ENCODE measurements around the gene TCOF1.

TCOF1 gene

DNA sequence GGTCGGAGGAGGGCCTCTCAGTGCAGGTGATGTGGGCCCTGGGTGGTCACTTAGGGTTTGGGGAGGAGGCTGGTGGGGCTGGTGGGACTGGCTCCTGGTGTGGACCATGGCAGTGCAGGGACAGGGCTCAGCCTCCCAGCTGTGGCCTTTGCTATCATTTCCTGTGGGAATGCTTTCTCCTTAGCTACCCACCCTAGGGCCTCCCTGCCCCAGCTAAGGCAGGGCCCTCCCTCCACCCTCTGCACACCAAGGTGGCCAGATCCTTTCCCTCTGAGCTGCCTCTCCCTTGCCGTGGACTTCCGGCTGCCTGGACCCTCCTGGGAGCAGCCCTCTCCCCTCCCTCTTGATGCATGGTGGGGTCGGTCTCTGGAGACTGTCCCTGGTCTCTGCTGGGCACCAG lies 32.1 kb upstream of the TCOF1 start:
- no peak for DNase-seq (ENCODE audit: low read depth)

DNA sequence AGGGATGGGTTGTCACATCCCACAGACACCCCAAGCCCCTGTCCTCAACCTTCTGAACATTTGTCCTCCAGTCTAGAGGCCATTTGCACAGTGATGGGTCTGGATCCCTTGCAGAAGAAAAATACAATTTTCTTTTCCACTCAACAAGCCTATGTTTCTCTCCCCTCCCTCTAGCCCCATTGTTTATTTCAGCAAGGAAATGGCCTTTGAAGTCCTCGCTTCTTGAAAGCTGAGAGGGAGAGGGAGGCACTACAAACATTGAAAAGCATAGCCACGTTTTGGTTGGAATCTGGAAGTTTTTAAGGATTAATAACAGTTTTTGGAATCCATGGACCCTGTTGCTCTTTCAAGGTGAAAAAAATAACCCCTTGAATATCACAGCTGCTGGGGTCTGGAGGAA lies 30.8 kb upstream of the TCOF1 start:
- no peak for DNase-seq (ENCODE audit: low read depth)

GRCh38 chr5:150327139-150327538 lies 30.4 kb upstream of the TCOF1 start:
- DNase-seq (ENCODE audit: low read depth) = no peak

GRCh38 chr5:150328515-150328914 lies 29.0 kb upstream of the TCOF1 start:
- DNase-seq (ENCODE audit: low read depth) = no peak

DNA sequence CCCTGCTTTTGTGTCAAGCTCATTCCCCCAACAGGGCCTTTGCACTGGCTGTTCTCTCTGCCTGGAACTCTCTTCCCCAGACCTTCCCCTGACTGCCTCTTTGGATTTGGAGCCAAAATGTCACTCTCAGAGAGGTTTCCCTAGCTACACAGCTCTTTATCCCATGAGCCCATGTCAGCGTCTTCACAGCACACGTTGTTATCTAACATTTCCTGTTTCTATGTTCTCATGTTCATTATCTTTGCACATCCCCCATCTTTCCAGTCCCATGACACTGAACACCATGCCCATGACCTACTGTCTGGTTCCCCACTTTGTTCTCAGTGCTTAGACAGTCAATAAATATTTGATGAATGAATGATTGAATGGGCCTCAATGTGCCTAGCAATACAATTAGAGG lies 28.5 kb upstream of the TCOF1 start:
- no peak for DNase-seq (ENCODE audit: low read depth)

DNA sequence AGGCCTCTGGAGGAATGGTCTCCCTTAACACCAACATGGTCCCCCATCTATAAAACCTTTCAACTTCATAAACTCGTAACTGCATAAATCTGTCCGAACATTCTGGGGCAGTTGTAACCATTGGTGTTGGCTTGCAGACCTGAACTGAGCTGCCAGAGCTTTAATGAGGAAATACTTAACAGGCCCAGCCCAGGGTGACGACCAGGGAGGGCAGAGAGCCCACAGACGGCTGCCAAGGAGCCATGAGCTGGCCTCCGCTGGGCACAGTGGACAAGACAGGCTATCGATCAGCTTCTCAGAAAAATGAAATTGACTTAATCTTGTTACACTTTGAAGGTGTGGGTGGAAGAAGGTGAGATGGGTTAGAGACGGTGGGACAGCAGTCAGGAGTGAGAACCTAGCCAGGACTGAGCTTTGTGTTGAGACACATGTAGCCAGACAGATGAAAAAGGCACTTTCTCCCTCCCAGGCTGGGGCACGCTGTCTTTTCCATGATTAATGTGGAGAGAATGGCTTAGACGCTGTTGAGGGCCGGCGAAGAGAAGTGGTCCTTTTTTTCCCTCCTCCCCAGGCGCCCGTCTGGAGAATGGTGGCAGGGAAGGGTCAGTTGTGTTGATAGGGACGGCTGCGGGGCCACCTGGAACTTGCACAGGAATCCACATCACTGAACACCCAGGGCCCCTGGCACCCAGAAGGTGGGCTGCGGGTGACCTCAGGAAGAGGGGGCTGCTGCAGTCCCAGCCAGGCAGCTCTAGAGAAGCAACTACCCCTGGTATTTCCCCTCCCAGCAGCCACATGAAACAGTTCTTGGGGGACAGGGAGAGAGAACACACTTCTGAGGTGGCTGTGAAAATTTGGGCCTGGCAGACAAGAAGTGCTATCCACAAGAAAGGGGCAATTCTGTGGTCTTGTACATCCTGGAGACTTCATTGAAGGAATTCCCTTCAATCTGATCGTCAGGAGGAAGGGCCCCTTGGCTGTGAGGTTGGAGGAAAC lies 27.3 kb upstream of the TCOF1 start:
- no peak for DNase-seq (ENCODE audit: low read depth)

- no peak for DNase-seq (ENCODE audit: low read depth)
Measured at GRCh38 chr5:150333400-150333799, 24.1 kb upstream of the TCOF1 start.

DNA sequence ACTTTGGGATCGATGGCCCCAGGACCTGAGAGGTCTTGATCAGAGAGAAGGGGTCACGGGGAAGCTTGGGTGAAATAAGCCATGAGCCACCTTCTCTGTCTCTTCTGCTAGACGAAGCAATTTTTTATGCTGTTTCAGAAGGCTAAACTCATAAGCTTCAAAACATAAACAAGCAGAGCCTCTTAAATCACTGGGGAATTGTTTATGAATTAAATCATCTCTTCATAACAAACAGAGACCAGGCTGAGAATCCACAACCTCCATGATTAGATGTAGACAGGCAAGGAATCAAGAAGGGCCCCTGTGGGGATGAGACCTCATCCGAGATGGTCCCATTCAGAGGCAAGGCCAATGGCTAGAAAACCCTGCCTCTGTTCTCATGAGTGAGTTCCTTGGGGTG lies 21.7 kb upstream of the TCOF1 start:
- no peak for DNase-seq (ENCODE audit: low read depth)

DNA sequence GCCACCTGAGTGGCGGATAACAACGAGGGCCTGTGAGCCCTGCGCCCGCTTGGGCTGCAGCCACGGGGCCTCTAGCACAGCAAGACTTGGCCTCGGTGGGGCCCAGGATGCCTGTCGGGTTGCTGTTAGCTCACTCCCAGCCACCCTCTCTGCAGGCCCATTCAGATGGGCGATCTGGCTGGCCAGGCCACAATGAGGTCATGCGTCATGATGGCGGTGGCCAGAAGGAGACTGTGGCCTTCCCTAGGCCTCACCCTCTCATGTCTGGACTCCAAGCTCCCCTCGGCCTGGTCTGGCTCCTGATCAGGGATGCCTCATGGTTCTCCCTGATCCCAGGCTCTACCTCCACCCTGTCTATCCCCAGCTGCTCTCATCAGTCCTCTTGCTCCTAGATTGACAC lies 19.0 kb upstream of the TCOF1 start:
- DNase-seq (ENCODE audit: low read depth) = no peak

DNA sequence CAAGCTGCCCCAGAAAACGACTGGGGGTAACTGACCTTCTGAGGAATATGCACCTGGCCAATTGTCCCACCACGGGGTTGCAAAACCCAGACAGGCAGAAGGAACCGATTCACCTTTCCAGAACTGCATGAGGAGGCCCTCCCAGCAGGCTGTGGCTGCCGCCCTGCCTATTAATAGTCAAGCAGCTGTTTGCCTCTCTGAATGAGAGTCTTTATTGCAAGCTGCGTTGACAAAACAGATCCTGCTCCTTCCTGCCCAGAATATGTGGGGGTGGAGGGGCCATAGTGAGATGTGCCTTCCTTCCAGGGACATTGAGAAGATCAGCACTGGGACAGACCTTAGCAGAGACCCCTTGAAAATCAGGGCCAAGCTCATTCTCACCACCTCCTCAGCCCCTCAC lies 18.3 kb upstream of the TCOF1 start:
- DNase-seq (ENCODE audit: low read depth) = no peak

- DNase-seq (ENCODE audit: low read depth) = no peak
Measured at GRCh38 chr5:150339841-150340240, 17.7 kb upstream of the TCOF1 start.

DNA sequence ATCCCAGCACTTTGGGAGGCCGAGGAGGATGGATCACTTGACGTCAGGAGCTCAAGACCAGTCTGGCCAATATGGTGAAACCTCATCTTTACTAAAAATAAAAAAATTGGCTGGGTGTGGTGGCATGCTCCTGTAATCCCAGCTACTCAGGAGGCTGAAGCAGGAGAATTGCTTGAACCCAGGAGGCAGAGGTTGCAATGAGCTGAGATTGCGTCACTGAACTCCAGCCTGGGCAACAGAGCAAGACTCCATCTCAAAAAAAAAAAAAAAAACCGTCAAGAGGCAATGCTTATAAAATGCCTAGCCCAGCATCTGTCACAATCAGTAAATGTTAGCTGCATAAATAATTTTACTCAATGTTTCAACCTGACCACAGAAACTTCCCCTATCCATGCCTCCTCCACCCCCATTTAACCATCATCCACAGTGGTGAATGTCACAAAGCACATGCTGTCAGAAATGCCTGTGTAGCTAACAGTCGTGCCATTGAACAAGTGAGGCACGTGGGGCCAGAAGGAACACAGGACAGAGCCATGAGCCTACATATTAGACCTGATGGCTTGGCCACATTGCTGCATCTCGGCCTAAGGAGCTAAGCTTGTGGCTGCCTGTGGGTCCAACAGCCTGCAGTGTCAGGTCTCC lies 16.8 kb upstream of the TCOF1 start:
- DNase-seq (ENCODE audit: low read depth) = no peak

GRCh38 chr5:150341331-150341730 lies 16.2 kb upstream of the TCOF1 start:
- DNase-seq (ENCODE audit: low read depth) = no peak

- no peak for DNase-seq (ENCODE audit: low read depth)
Measured at GRCh38 chr5:150341989-150342388, 15.5 kb upstream of the TCOF1 start.

- DNase-seq (ENCODE audit: low read depth) = peak; percentile 45
Measured at GRCh38 chr5:150342583-150342982, 14.9 kb upstream of the TCOF1 start.

- DNase-seq (ENCODE audit: low read depth) = no peak
Measured at GRCh38 chr5:150343994-150344631, 13.4 kb upstream of the TCOF1 start.

DNA sequence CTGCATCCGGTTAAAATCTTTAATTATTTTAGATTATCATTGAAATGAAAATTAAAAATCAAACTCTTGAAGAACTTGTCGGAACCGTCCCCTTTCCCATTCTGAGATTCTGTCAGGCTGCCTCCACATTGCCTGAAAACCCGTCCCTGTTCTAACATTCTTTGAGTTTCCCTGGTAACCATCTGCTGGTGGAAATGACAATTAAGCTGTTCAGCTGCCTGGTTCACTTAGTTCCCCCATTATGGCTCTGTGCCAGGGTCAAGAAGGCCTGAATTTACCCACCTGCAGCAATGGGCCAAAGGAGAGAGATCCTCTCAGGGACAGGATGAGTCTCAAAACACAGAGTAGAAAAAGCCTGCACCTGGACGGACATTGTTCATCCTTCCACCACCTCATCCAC lies 11.8 kb upstream of the TCOF1 start:
- DNase-seq (ENCODE audit: low read depth) = no peak

- no peak for DNase-seq (ENCODE audit: low read depth)
Measured at GRCh38 chr5:150346592-150346991, 10.9 kb upstream of the TCOF1 start.

DNA sequence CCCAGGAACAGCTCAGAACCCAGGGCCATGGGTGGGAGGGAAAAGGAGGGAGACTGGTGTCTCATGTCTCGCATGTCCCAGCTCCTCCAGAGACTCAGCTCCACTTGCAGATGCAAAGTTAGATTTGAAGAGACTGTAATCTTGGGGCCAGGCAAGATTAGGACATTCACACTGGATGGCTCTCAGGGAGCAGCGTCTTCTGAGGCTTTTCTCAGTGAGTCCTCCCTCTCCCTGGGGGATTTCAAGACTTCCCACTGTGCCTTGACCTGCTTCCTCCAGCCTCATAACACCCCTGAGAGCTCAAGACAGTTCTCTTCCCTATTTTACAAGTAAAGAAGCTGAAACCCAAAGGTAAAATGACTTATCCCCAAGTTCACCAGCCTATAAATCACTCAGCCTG lies 10.5 kb upstream of the TCOF1 start:
- DNase-seq (ENCODE audit: low read depth) = no peak

DNA sequence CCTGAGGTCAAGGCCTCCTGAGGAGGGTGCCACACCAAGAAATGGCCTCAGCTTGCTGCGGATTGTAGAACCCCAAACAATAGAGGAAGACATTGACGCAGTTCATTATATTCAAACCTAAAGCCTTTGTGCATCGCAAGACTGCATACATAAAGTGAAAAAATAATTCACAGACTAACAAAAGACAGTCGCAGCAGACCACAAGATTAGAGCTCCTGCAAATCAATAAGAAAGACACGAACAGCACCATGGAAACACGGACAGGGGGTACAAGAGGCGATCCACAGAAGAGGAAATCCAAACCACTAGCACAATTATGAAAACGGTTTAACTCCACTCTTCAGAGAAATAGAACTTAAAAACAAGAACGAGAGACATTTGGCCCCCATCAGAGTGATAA lies 10.0 kb upstream of the TCOF1 start:
- DNase-seq (ENCODE audit: low read depth) = no peak

GRCh38 chr5:150349681-150350275 lies 7.7 kb upstream of the TCOF1 start:
- no peak for DNase-seq (ENCODE audit: low read depth)

DNA sequence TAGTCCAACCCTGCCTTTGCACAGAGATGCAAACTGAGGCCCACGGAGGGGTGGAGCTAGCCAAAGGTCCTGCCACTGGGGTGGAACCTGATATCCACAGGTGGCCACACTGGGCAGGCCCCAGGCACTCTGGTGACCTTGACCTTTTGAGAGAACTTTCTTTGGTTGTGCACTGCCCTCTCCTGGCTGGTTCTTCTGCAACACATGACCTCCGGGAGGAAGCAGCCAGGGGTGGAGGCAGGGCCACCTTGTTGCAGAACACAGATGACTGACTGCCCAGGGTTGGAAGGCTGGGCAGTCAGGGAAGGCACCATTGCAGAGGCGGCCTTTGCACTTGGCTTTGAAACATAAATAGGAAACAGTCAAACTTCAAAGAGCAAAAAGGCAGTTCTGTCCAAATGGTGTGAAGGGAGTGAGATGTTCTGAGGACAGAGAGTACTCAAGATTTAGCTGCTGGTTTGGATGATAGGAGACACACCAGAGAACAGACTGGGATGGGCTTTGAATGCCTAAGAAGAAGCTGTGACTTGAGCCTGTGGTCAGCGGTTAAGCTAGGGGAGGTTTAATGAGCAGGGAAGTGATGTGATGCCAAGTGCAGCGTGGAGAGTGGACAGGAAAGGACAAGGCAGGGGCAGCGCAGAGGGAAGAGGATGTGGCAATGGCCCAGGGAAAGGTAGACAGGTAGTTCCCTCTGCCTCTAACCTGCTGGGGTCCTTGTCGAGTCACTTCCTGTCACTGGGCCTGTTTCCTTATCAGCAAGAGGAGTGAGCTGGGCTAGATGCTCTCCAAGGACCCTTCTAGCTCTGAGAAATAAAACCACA lies 6.8 kb upstream of the TCOF1 start:
- DNase-seq (ENCODE audit: low read depth) = peak; percentile 84
